HepG2 (cell line): ENCODE results near the gene ING5.

ENCODE experiments used
- FOSL1 ChIP-seq: sonication (generic); formaldehyde crosslinking; IDR thresholded peaks from 2 replicates; pipeline ENCODE4 v1.9.0; 2021; ENCODE audit warnings: missing genetic modification reagents, borderline replicate concordance
- ZNF24 ChIP-seq: fragments of 450-650 bp; IDR thresholded peaks from 2 replicates; pipeline ENCODE4 v1.6.1; 2017; ENCODE audit warnings: antibody characterized with exemption, mild to moderate bottlenecking
- ZNF570 ChIP-seq: sonication (generic); formaldehyde crosslinking; IDR thresholded peaks from 2 replicates; pipeline ENCODE4 v1.4.0; 2020; ENCODE audit warnings: mild to moderate bottlenecking, missing genetic modification reagents, borderline replicate concordance
- ZNF816 ChIP-seq: sonication (generic); formaldehyde crosslinking; IDR thresholded peaks from 2 replicates; pipeline ENCODE4 v1.8.0; 2022; ENCODE audit warnings: missing genetic modification reagents, mild to moderate bottlenecking, borderline replicate concordance
- TF ChIP-seq, protein P1 (sequence below): sonication (generic); formaldehyde crosslinking; IDR thresholded peaks from 2 replicates; pipeline ENCODE4 v1.4.0; 2020; ENCODE audit warnings: mild to moderate bottlenecking, missing genetic modification reagents

GRCh38 chr2:241660593-241661213 lies 41.1 kb upstream of the ING5 start:
- TF ChIP-seq, protein P1, sequence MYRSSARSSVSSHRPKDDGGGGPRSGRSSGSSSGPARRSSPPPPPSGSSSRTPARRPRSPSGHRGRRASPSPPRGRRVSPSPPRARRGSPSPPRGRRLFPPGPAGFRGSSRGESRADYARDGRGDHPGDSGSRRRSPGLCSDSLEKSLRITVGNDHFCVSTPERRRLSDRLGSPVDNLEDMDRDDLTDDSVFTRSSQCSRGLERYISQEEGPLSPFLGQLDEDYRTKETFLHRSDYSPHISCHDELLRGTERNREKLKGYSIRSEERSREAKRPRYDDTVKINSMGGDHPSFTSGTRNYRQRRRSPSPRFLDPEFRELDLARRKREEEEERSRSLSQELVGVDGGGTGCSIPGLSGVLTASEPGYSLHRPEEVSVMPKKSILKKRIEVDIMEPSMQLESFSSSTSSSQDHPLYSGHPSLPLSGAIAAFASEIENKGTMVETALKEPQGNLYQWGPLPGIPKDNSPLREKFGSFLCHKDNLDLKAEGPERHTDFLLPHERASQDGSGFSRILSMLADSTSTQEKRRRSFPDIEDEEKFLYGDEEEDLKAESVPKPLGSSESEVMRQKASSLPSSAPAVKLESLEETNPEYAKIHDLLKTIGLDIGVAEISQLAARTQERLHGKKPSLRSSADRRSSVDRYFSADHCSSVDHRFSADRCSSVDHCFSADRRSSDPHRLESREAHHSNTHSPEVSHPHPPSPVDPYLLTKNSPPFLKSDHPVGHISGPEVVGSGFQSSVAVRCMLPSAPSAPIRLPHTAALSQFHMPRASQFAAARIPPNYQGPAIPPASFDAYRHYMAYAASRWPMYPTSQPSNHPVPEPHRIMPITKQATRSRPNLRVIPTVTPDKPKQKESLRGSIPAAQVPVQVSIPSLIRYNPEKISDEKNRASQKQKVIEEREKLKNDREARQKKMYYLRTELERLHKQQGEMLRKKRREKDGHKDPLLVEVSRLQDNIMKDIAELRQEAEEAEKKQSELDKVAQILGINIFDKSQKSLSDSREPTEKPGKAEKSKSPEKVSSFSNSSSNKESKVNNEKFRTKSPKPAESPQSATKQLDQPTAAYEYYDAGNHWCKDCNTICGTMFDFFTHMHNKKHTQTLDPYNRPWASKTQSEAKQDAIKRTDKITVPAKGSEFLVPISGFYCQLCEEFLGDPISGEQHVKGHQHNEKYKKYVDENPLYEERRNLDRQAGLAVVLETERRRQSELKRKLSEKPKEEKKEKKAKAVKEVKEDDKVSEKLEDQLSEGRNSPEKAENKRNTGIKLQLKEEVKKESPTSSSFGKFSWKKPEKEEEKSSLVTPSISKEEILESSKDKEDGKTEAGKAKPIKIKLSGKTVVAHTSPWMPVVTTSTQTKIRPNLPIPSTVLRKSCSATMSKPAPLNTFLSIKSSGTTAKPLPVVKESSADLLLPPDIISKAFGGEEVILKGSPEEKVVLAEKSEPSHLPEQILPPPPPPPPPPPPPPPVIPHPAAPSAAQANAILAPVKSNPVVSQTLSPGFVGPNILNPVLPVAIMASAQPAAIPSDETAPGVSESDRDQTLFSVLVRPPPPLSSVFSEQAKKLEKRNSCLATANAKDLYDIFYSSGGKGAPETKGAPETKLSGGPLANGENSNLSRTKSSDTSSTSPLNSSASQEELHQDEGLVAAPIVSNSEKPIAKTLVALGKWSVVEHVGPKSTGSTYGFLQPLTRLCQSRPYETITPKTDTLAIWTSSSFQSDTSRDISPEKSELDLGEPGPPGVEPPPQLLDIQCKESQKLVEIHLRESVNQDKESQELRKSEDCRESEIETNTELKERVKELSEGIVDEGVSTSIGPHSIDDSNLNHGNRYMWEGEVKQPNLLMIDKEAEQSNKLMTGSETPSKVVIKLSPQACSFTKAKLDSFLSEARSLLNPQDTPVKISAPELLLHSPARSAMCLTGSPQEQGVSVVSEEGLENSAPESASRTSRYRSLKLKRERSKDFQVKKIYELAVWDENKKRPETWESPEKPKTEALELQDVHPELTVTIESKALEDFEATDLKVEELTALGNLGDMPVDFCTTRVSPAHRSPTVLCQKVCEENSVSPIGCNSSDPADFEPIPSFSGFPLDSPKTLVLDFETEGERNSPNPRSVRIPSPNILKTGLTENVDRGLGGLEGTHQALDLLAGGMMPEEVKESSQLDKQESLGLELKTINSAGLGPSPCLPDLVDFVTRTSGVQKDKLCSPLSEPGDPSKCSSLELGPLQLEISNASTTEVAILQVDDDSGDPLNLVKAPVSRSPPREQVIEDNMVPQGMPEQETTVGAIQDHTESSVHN (CRISPR knock-in tag): no peak
- TF ChIP-seq ZNF24 (no peak), FOSL1 (CRISPR knock-in tag) (no peak), ZNF816 (no peak), ZNF570 (CRISPR knock-in tag) (no peak)
